Measurements from ENCODE around the gene HSFX4.
"Not testable (repeated sequence)": the region's sequence is repeated elsewhere in the genome, so short reads cannot be mapped to it uniquely, and the experiment has no call there.

- not testable (repeated sequence) for TF ChIP-seq POLR2AphosphoS5 (IDR thresholded peaks at IDR 0.05; ENCODE audit: borderline replicate concordance, low read depth, low read length); EZH2 (IDR thresholded peaks at IDR 0.05); FOXP2 (optimal IDR thresholded peaks at IDR 0.05; ENCODE audit: control extremely low read depth, extremely low read length, insufficient read depth)
These were observed 16.4 kb downstream of the HSFX4 start for GRCh38 chrX:149945820-149946219.

Data from SK-N-MC (cell line).